Measurements from ENCODE around the gene SPIN3.

The SPIN3 gene

GRCh38 chrX:56978172-56978571 is 17.2 kb downstream of the SPIN3 start:
- no peak overlapping the region for H3K4me3 ChIP-seq (ENCODE audit: low read depth, low read length)
- peak; percentile 54 for DNase-seq (ENCODE audit: low read depth)
- no peak for TF ChIP-seq MYC (IDR thresholded peaks at IDR 0.05; ENCODE audit: low read depth, low read length)
- TF ChIP-seq, protein P1, sequence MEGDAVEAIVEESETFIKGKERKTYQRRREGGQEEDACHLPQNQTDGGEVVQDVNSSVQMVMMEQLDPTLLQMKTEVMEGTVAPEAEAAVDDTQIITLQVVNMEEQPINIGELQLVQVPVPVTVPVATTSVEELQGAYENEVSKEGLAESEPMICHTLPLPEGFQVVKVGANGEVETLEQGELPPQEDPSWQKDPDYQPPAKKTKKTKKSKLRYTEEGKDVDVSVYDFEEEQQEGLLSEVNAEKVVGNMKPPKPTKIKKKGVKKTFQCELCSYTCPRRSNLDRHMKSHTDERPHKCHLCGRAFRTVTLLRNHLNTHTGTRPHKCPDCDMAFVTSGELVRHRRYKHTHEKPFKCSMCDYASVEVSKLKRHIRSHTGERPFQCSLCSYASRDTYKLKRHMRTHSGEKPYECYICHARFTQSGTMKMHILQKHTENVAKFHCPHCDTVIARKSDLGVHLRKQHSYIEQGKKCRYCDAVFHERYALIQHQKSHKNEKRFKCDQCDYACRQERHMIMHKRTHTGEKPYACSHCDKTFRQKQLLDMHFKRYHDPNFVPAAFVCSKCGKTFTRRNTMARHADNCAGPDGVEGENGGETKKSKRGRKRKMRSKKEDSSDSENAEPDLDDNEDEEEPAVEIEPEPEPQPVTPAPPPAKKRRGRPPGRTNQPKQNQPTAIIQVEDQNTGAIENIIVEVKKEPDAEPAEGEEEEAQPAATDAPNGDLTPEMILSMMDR (IDR thresholded peaks at IDR 0.05; ENCODE audit: low read depth, low read length): peak; percentile 30

- no peak overlapping the region for H3K4me3 ChIP-seq (ENCODE audit: low read depth, low read length)
- DNase-seq (ENCODE audit: low read depth): no peak
- TF ChIP-seq, protein P1 (IDR thresholded peaks at IDR 0.05; ENCODE audit: low read depth, low read length): no peak
- TF ChIP-seq MYC (IDR thresholded peaks at IDR 0.05; ENCODE audit: low read depth, low read length): no peak
- no peak for TF ChIP-seq POLR2A (IDR thresholded peaks at IDR 0.05; ENCODE audit: extremely low read depth, insufficient read length)
- TF ChIP-seq, protein P2, sequence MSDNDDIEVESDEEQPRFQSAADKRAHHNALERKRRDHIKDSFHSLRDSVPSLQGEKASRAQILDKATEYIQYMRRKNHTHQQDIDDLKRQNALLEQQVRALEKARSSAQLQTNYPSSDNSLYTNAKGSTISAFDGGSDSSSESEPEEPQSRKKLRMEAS (IDR thresholded peaks at IDR 0.05; ENCODE audit: low read depth, low read length): no peak
Measured at GRCh38 chrX:56975611-56976010, 19.7 kb downstream of the SPIN3 start.

- TF ChIP-seq, protein P2 (IDR thresholded peaks at IDR 0.05; ENCODE audit: low read depth, low read length): no peak
- no peak for TF ChIP-seq MYC (IDR thresholded peaks at IDR 0.05; ENCODE audit: low read depth, low read length)
- no peak for DNase-seq (ENCODE audit: low read depth)
- no peak overlapping the region for H3K4me3 ChIP-seq (ENCODE audit: low read depth, low read length)
Measured at GRCh38 chrX:56974408-56974807, 20.9 kb downstream of the SPIN3 start.

- TF ChIP-seq, protein P2 (IDR thresholded peaks at IDR 0.05; ENCODE audit: low read depth, low read length): no peak
- no peak for TF ChIP-seq MYC (IDR thresholded peaks at IDR 0.05; ENCODE audit: low read depth, low read length)
- TF ChIP-seq POLR2A (IDR thresholded peaks at IDR 0.05; ENCODE audit: extremely low read depth, insufficient read length): no peak
- TF ChIP-seq, protein P1 (IDR thresholded peaks at IDR 0.05; ENCODE audit: low read depth, low read length): no peak
- DNase-seq (ENCODE audit: low read depth): no peak
- no peak overlapping the region for H3K4me3 ChIP-seq (ENCODE audit: low read depth, low read length)
Measured at GRCh38 chrX:56969559-56969958, 25.8 kb downstream of the SPIN3 start.

GRCh38 chrX:56968980-56969379 is 26.4 kb downstream of the SPIN3 start:
- TF ChIP-seq MYC (IDR thresholded peaks at IDR 0.05; ENCODE audit: low read depth, low read length) (no peak), POLR2A (IDR thresholded peaks at IDR 0.05; ENCODE audit: extremely low read depth, insufficient read length) (no peak)
- TF ChIP-seq, protein P1 (IDR thresholded peaks at IDR 0.05; ENCODE audit: low read depth, low read length): no peak
- TF ChIP-seq, protein P2 (IDR thresholded peaks at IDR 0.05; ENCODE audit: low read depth, low read length): no peak
- H3K4me3 ChIP-seq (ENCODE audit: low read depth, low read length): no peak overlapping the region
- DNase-seq (ENCODE audit: low read depth): no peak

DNA sequence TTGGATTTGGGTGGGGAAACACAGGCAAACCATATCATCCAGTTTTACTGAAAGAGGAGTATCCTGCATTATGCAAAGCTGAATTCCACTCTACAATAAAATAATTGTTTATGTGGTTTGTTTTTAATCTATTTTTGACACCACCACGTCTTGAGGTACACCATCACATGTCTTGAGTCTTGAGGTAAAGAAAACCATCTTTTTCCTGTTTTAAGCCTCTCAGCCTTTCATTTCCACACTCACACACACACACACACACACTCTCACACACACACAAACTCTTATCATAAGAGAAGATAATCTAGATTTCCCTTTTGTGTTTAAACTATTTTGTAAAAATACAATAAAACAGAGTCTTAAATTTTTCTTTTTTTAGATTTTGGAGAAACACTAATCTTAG is 32.0 kb downstream of the SPIN3 start:
- no peak overlapping the region for H3K4me3 ChIP-seq (ENCODE audit: low read depth, low read length)
- DNase-seq (ENCODE audit: low read depth): no peak
- TF ChIP-seq POLR2A (IDR thresholded peaks at IDR 0.05; ENCODE audit: extremely low read depth, insufficient read length): no peak
- TF ChIP-seq MYC (IDR thresholded peaks at IDR 0.05; ENCODE audit: low read depth, low read length): no peak
- TF ChIP-seq, protein P2 (IDR thresholded peaks at IDR 0.05; ENCODE audit: low read depth, low read length): no peak
- TF ChIP-seq, protein P1 (IDR thresholded peaks at IDR 0.05; ENCODE audit: low read depth, low read length): no peak

Data from NB4 (cell line).